HEK293T (cell line): Measurements from ENCODE around the gene EMP1.

Source experiments
- BHLHE40 ChIP-seq: fragments of 450-650 bp; IDR thresholded peaks from 2 replicates; pipeline ENCODE4 v1.6.1; 2016; ENCODE audit warnings: mild to moderate bottlenecking, moderate library complexity, borderline replicate concordance
- ELF4 ChIP-seq: fragments of 450-650 bp; IDR thresholded peaks from 2 replicates; pipeline ENCODE4 v1.6.1; 2017; ENCODE audit warnings: antibody characterized with exemption
- FOXA1 ChIP-seq: fragments of 450-650 bp; IDR thresholded peaks from 2 replicates; pipeline ENCODE4 v1.6.1; 2016; ENCODE audit warnings: mild to moderate bottlenecking
- FOXK2 ChIP-seq: fragments of 450-650 bp; IDR thresholded peaks from 2 replicates; pipeline ENCODE4 v1.6.1; 2016; ENCODE audit warnings: mild to moderate bottlenecking
- HDGF ChIP-seq: fragments of 450-650 bp; IDR thresholded peaks from 2 replicates; pipeline ENCODE4 v1.6.1; 2017; ENCODE audit warnings: antibody characterized with exemption, borderline replicate concordance
- L3MBTL2 ChIP-seq: fragments of 450-650 bp; conservative IDR thresholded peaks from 2 replicates; pipeline ENCODE4 v1.6.1; 2016; ENCODE audit warnings: mild to moderate bottlenecking
- SP1 ChIP-seq: fragments of 450-650 bp; IDR thresholded peaks from 2 replicates; pipeline ENCODE4 v1.6.1; 2017
- SUZ12 ChIP-seq: fragments of 450-650 bp; IDR thresholded peaks from 2 replicates; pipeline ENCODE4 v1.6.1; 2016; ENCODE audit warnings: mild to moderate bottlenecking
- ZNF384 ChIP-seq: fragments of 450-650 bp; IDR thresholded peaks from 2 replicates; pipeline ENCODE4 v1.6.1; 2016
- TF ChIP-seq, protein P1 (sequence below): fragments of 450-650 bp; IDR thresholded peaks from 2 replicates; pipeline ENCODE4 v1.6.1; 2016

DNA sequence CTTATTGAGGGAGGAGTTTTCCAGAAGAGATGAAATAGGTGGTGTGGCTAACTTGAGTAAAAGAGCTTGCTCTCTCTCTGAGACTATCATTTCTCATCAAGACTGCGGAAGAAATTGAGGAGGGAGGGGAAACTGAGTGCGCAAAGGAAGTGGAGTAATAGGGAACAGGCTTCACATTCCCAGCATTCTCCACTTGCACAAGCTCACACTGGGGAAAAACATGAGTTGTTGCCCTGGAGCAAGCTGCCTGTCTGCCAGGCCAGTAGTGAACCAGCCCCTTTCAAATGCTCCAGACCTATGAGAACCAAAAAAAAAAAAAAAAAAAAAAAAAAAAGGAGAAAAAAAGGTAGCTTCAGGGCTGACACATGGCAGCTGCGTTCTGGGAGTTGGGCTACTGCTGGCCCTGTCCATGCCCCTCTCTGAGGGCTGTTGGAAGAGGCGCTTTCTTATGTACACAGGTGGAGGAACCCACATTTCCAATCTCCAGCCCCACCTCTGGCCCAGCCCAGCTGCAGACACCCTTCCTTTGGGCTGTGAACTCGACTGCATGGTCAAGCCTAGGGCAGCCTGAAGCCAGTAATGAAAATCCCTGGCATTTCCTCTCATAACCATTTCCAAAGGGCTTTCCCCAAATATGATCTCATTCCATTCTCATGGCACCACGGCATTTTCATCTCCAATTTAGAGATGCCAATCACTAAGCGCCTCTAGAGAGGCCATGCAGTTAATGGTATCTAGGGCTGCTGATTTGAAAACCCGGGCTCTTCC, 32.5 kb upstream of the EMP1 start:
- TF ChIP-seq ELF4 (no peak), SUZ12 (no peak), FOXK2 (no peak), FOXA1 (no peak), HDGF (no peak), SP1 (no peak), BHLHE40 (no peak), L3MBTL2 (no peak), ZNF384 (no peak)
- TF ChIP-seq, protein P1, sequence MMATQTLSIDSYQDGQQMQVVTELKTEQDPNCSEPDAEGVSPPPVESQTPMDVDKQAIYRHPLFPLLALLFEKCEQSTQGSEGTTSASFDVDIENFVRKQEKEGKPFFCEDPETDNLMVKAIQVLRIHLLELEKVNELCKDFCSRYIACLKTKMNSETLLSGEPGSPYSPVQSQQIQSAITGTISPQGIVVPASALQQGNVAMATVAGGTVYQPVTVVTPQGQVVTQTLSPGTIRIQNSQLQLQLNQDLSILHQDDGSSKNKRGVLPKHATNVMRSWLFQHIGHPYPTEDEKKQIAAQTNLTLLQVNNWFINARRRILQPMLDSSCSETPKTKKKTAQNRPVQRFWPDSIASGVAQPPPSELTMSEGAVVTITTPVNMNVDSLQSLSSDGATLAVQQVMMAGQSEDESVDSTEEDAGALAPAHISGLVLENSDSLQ, result no peak
